ENCODE data around the gene TPM1. TPM values are rescaled to one million over a fixed set of nuclear protein-coding genes. Genes with fewer than 3 reads are reported as not detected.

The TPM1 gene
- total and polyA plus RNA-seq, 8 donors, result 230 to 2,605 (median 783) TPM

DNA sequence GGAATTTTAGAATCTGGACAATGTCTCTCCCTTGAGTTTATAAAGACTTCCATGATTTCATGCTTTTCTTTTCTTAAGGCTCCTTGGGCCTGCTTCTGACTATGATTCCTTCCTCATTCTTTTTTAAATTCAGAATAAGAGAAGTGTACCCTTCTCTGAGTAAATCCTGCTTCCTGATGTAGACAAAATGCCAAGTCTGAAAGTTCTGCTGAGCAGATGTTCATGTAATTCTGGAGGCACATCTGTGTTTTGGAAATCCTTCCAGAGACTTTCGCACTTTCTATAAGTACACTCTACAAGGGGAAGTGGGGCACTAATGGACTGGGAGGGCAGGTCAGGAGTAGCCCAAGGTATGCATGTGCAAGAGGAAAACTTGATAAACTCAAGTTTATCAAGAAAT, 24.8 kb downstream of the TPM1 start:
- WGBS, 5 donors, result 84 to 94% (median 90%) methylated on average over 1 of the region's 1 CpG
- peaks cover 55 to 95% (median 91%) of the 10 kb centered on the region in 4 donors for H3K36me3 ChIP-seq

DNA sequence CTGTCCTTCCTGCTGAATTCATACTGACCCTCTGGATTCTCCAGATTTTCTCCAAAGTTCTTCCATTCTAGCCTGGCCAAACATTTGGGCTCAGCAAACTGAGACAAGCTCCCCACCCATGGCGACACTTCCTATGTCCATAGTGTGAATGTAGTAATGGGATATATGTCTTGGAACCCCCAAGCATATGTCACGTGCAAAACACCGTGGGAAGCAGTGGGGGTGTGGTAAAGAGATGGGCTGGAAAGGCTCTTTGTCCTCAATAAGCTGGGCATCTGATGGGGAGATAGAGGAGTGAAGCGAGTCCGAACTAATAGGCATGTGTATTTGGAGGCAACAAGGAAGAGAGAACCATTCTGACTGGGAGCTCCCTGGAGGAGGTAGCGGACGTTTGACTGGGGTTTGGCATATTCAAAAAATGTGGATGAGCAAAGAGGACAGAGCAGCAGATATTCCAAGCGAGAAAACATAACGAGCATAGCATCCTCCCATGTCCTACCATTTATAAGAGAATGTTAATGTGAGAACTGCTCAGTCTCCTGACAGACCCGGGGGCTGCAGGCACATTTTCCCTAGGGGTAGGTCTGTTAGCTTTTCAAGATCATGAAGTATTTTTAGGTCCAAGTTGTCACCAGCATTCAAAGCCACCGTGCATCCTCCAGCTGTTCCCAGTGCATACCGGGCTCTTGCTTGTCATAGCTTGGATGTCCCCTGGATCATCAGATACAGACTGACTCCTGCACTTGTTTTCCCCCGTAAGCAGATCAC, 25.6 kb downstream of the TPM1 start:
- no peaks in the 10 kb centered on the region for H3K27me3 ChIP-seq
- 80 to 90% (median 88%) methylated on average over 13 of the region's 13 CpGs for WGBS, 5 donors
- H3K36me3 ChIP-seq, result peaks cover 47 to 86% (median 83%) of the 10 kb centered on the region in 4 donors
- H3K4me1 ChIP-seq, result peaks cover 0 to 58% (median 28%) of the 10 kb centered on the region in 4 donors
- intact Hi-C loops (cut with DNase I; ENCODE audit: low total_unique reads), result no loop called here
- no peak for DNase-seq
- H3K9me3 ChIP-seq, result no peaks in the 10 kb centered on the region
- H3K27ac ChIP-seq, result peak overlapping the region in 2 of 5 donors; percentile 16 to 26
- TF ChIP-seq POLR2AphosphoS5 (IDR thresholded peaks at IDR 0.05) (peak in 1 of 3 donors; percentile 23), EP300 (IDR thresholded peaks at IDR 0.05) (no peak)
- no peak overlapping the region for H3K4me3 ChIP-seq

More for the DNA sequence above, 24.8 kb downstream of the TPM1 start:
- TF ChIP-seq, protein P1, sequence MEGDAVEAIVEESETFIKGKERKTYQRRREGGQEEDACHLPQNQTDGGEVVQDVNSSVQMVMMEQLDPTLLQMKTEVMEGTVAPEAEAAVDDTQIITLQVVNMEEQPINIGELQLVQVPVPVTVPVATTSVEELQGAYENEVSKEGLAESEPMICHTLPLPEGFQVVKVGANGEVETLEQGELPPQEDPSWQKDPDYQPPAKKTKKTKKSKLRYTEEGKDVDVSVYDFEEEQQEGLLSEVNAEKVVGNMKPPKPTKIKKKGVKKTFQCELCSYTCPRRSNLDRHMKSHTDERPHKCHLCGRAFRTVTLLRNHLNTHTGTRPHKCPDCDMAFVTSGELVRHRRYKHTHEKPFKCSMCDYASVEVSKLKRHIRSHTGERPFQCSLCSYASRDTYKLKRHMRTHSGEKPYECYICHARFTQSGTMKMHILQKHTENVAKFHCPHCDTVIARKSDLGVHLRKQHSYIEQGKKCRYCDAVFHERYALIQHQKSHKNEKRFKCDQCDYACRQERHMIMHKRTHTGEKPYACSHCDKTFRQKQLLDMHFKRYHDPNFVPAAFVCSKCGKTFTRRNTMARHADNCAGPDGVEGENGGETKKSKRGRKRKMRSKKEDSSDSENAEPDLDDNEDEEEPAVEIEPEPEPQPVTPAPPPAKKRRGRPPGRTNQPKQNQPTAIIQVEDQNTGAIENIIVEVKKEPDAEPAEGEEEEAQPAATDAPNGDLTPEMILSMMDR (IDR thresholded peaks at IDR 0.05), result no peak
- TF ChIP-seq EP300 (IDR thresholded peaks at IDR 0.05) (no peak), POLR2A (IDR thresholded peaks at IDR 0.05) (no peak), POLR2AphosphoS5 (IDR thresholded peaks at IDR 0.05) (no peak)
- intact Hi-C loops (cut with DNase I; ENCODE audit: low total_unique reads), result no loop called here
- no peaks in the 10 kb centered on the region for H3K9me3 ChIP-seq
- no peak overlapping the region for H3K4me3 ChIP-seq
- peak overlapping the region in 2 of 5 donors; percentile 16 to 26 for H3K27ac ChIP-seq
- H3K4me1 ChIP-seq, result peaks cover 0 to 59% (median 24%) of the 10 kb centered on the region in 4 donors
- no peak for DNase-seq
- no peaks in the 10 kb centered on the region for H3K27me3 ChIP-seq

- no peak overlapping the region for H3K4me3 ChIP-seq
- 85 to 94% (median 91%) methylated on average over 3 of the region's 3 CpGs for WGBS, 5 donors
- H3K9me3 ChIP-seq, result no peaks in the 10 kb centered on the region
- H3K4me1 ChIP-seq, result peaks cover 5 to 66% (median 34%) of the 10 kb centered on the region in 4 donors
- no peak for DNase-seq
- intact Hi-C loops (cut with DNase I; ENCODE audit: low total_unique reads), result no loop called here
- no peaks in the 10 kb centered on the region for H3K27me3 ChIP-seq
- H3K27ac ChIP-seq, result peak overlapping the region in 2 of 5 donors; percentile 37 to 50
- TF ChIP-seq POLR2A (IDR thresholded peaks at IDR 0.05) (no peak), EP300 (IDR thresholded peaks at IDR 0.05) (no peak), POLR2AphosphoS5 (IDR thresholded peaks at IDR 0.05) (no peak)
- TF ChIP-seq, protein P1 (IDR thresholded peaks at IDR 0.05), result no peak
- H3K36me3 ChIP-seq, result peaks cover 33 to 71% (median 68%) of the 10 kb centered on the region in 4 donors
Measured at GRCh38 chr15:63069616-63070090, 27.1 kb downstream of the TPM1 start.

DNA sequence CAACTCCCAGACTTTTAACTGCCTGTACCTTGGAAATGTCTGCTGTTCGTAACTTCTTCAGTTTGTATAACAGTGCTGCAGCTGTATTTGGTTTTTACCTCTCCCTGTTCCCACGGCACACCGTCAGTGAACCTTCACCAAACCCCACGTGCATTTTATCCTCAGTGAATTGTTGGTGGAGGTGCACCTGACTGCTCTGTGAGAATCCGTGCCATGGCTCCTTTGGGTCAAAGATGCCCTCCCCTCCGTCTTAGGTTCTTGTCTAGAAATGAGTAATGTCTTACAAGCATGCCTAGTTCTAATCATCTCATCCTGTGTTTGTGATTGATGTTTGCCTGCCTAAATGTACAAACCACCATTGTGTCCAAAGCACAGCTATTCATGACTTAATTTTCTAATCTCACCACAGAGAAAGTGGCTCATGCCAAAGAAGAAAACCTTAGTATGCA, 28.2 kb downstream of the TPM1 start:
- H3K4me3 ChIP-seq, result no peak overlapping the region
- TF ChIP-seq, protein P1 (IDR thresholded peaks at IDR 0.05), result no peak
- H3K9me3 ChIP-seq, result no peaks in the 10 kb centered on the region
- intact Hi-C loops (cut with DNase I; ENCODE audit: low total_unique reads), result no loop called here
- no peak overlapping the region for H3K27ac ChIP-seq
- H3K4me1 ChIP-seq, result peaks cover 5 to 64% (median 35%) of the 10 kb centered on the region in 4 donors
- DNase-seq, result no peak
- H3K27me3 ChIP-seq, result no peaks in the 10 kb centered on the region
- 66 to 84% (median 67%) methylated on average over 6 of the region's 6 CpGs for WGBS, 5 donors
- peaks cover 27 to 61% (median 58%) of the 10 kb centered on the region in 4 donors for H3K36me3 ChIP-seq
